A549 treated with RU486 at 1 μM for 4 hours (cell line): Measurements from ENCODE around the gene COL13A1. TPM values are rescaled to one million over a fixed set of nuclear protein-coding genes. Genes with fewer than 3 reads are reported as not detected.

ENCODE experiments used
- total RNA-seq: library from RNA; stranded (reverse); fragments of 200-300 nt; extraction: Qiagen RNA extraction; gene quantifications from 5 replicates; pipeline ENCODE4 v1.2.3, GENCODE V29; 2022; ENCODE audit warnings: low read depth

The COL13A1 gene
- total RNA-seq: 0.23 to 0.35 TPM (median 0.29 TPM) in 5 replicates

GRCh38 chr10:69801434-69802315, at the start of gene COL13A1:
TSS of gene COL13A1 (plus strand) at chr10:69801906. CDS start at chr10:69802424, 518 bp downstream.

Other genes starting within 250 kb of the COL13A1 start
- not detected in 5 replicates for gene NEUROG3, start 228.5 kb upstream of the COL13A1 start, total RNA-seq
- gene FAM241B, start 171.7 kb upstream of the COL13A1 start, total RNA-seq: 13.9 to 20.5 TPM (median 18.8 TPM) in 5 replicates